Neural cell (in vitro differentiated cells): ENCODE measurements around the gene OTUB1. TPM values are rescaled to one million over a fixed set of nuclear protein-coding genes. Genes with fewer than 3 reads are reported as not detected.

Experiments
- H2AFZ ChIP-seq: fragments of 200-600, 300-800 bp; sonication (generic), shearing (Covaris generic); 2 replicates; pipeline ENCODE4 v1.6.0; 2014; ENCODE audit warnings: low read depth, mild to moderate bottlenecking, antibody characterized with exemption, low read length, moderate library complexity
- H3F3A ChIP-seq: fragments of 200-600 bp; shearing (Covaris generic); 2 replicates; pipeline ENCODE4 v1.6.1; 2016; ENCODE audit warnings: mild to moderate bottlenecking, moderate library complexity, mixed read lengths, antibody characterized with exemption, low read length; ENCODE audit not compliant: insufficient read depth, poor library complexity, severe bottlenecking
- H3K27ac ChIP-seq: fragments of 200-600, 300-800 bp; sonication (generic), shearing (Covaris generic); 2 replicates; pipeline ENCODE4 v1.5.1; 2014; ENCODE audit warnings: mild to moderate bottlenecking, low read length, moderate library complexity
- H3K27me3 ChIP-seq: fragments of 300-800, 200-600 bp; sonication (generic), shearing (Covaris generic); 2 replicates; pipeline ENCODE4 v1.6.0; 2014; ENCODE audit warnings: mild to moderate bottlenecking, low read depth, low read length, moderate library complexity; ENCODE audit not compliant: insufficient read depth
- H3K36me3 ChIP-seq: fragments of 300-800, 200-600 bp; sonication (generic), shearing (Covaris generic); 2 replicates; pipeline ENCODE4 v1.5.1; 2014; ENCODE audit warnings: mild to moderate bottlenecking, antibody characterized with exemption, low read length, moderate library complexity; ENCODE audit not compliant: insufficient read depth
- H3K4me2 ChIP-seq: fragments of 300-800, 200-600 bp; sonication (generic), shearing (Covaris generic); 2 replicates; pipeline ENCODE4 v1.6.0; 2014; ENCODE audit warnings: mild to moderate bottlenecking, low read length
- H3K4me3 ChIP-seq: fragments of 300-800, 200-600 bp; sonication (generic), shearing (Covaris generic); 2 replicates; pipeline ENCODE4 v1.5.1; 2014; ENCODE audit warnings: mild to moderate bottlenecking, low read length, moderate library complexity
- H3K79me2 ChIP-seq: fragments of 200-600 bp; shearing (Covaris generic); replicated peaks from 2 replicates; pipeline ENCODE4 v1.6.0; 2014; ENCODE audit warnings: mild to moderate bottlenecking, low read length, moderate library complexity; ENCODE audit not compliant: insufficient read depth
- H3K9ac ChIP-seq: fragments of 300-800, 200-600 bp; sonication (generic), shearing (Covaris generic); 2 replicates; pipeline ENCODE4 v1.6.1; 2016; ENCODE audit warnings: mild to moderate bottlenecking, low read length, mixed read lengths
- H3K9me2 ChIP-seq: fragments of 200-600 bp; shearing (Covaris generic); 2 replicates; pipeline ENCODE4 v1.6.1; 2016; ENCODE audit warnings: mild to moderate bottlenecking, low read length, mixed read lengths; ENCODE audit not compliant: insufficient read depth
- H3K9me3 ChIP-seq: fragments of 200-600, 300-800 bp; sonication (generic), shearing (Covaris generic); 2 replicates; pipeline ENCODE4 v1.6.1; 2016; ENCODE audit warnings: mild to moderate bottlenecking, mixed run types, low read length, moderate library complexity, mixed read lengths
- H4K20me1 ChIP-seq: fragments of 200-600 bp; shearing (Covaris generic); 2 replicates; pipeline ENCODE4 v1.6.1; 2016; ENCODE audit warnings: mild to moderate bottlenecking, mixed run types; ENCODE audit not compliant: insufficient read depth
- CTCF ChIP-seq: fragments of 450-650 bp; IDR thresholded peaks from 2 replicates; pipeline ENCODE4 v1.5.1; 2014; ENCODE audit warnings: antibody characterized with exemption, mild to moderate bottlenecking, moderate library complexity; ENCODE audit not compliant: poor library complexity, severe bottlenecking
- EP300 ChIP-seq: fragments of 450-650 bp; conservative IDR thresholded peaks from 2 replicates; pipeline ENCODE4 v1.6.1; 2014; ENCODE audit warnings: antibody characterized with exemption, mild to moderate bottlenecking, moderate library complexity; ENCODE audit not compliant: poor library complexity, severe bottlenecking
- EZH2 ChIP-seq: fragments of 200-600, 300-800 bp; shearing (Covaris generic), sonication (generic); IDR thresholded peaks from 2 replicates; pipeline ENCODE4 v1.6.1; 2014; ENCODE audit warnings: antibody characterized with exemption, low read length, borderline replicate concordance, mild to moderate bottlenecking; ENCODE audit not compliant: insufficient read depth, poor library complexity, severe bottlenecking
- MXI1 ChIP-seq: fragments of 450-650 bp; conservative IDR thresholded peaks from 2 replicates; pipeline ENCODE4 v1.6.1; 2014; ENCODE audit warnings: antibody characterized with exemption, mild to moderate bottlenecking; ENCODE audit not compliant: poor library complexity, severe bottlenecking
- POLR2AphosphoS5 ChIP-seq: IDR thresholded peaks from 2 replicates; pipeline ENCODE4 v1.6.1; 2012
- RAD21 ChIP-seq: fragments of 450-650 bp; conservative IDR thresholded peaks from 2 replicates; pipeline ENCODE4 v1.6.1; 2014; ENCODE audit warnings: antibody characterized with exemption, mild to moderate bottlenecking, moderate library complexity
- REST ChIP-seq: IDR thresholded peaks from 2 replicates; pipeline ENCODE4 v1.6.1; 2012; ENCODE audit warnings: borderline replicate concordance
- SMC3 ChIP-seq: fragments of 450-650 bp; conservative IDR thresholded peaks from 2 replicates; pipeline ENCODE4 v1.6.1; 2014; ENCODE audit warnings: antibody characterized with exemption, mild to moderate bottlenecking, moderate library complexity; ENCODE audit not compliant: poor library complexity
- TAF1 ChIP-seq: IDR thresholded peaks from 2 replicates; pipeline ENCODE4 v1.6.1; 2012; ENCODE audit warnings: low read depth
- polyA plus RNA-seq: library from polyadenylated mRNA; depleted of rRNA; stranded (reverse); fragments of >200 nt; gene quantifications from 2 replicates; pipeline ENCODE4 v1.2.3, GENCODE V29; 2014

The OTUB1 gene
- polyA plus RNA-seq, 1 donor from 2014 or later: 103 TPM

GRCh38 chr11:63951779-63952536 lies 34.3 kb upstream of the OTUB1 start:
- Histone ChIP-seq H3K4me3 (no peak overlapping the region), H4K20me1 (no peaks in the 10 kb centered on the region), H3K9ac (no peak overlapping the region), H3K36me3 (peaks cover 8% of the 10 kb centered on the region), H2AFZ (no peak overlapping the region), H3K27ac (no peak overlapping the region), H3K4me2 (no peak overlapping the region), H3K79me2 (no peaks in the 10 kb centered on the region), H3K9me3 (no peaks in the 10 kb centered on the region), H3K9me2 (no peaks in the 10 kb centered on the region), H3K27me3 (no peaks in the 10 kb centered on the region), H3F3A (no peaks in the 10 kb centered on the region)
- no peak for TF ChIP-seq EZH2
- no peak for TF ChIP-seq MXI1
- TF ChIP-seq SMC3: no peak

- no peaks in the 10 kb centered on the region for H3K9me3 ChIP-seq
- no peaks in the 10 kb centered on the region for H3K9me2 ChIP-seq
- H3K36me3 ChIP-seq: peaks cover 8% of the 10 kb centered on the region
Observed at GRCh38 chr11:63952570-63952969, 33.7 kb upstream of the OTUB1 start.

More at GRCh38 chr11:63952570-63952969, 33.7 kb upstream of the OTUB1 start:
- no peak overlapping the region for H3K4me2 ChIP-seq
- no peaks in the 10 kb centered on the region for H4K20me1 ChIP-seq
- TF ChIP-seq REST (no peak), TAF1 (no peak), MXI1 (no peak), CTCF (no peak), EZH2 (no peak), EP300 (no peak), RAD21 (no peak), POLR2AphosphoS5 (no peak), SMC3 (no peak)
- H3K79me2 ChIP-seq: no peaks in the 10 kb centered on the region
- H3K27me3 ChIP-seq: no peaks in the 10 kb centered on the region
- H3K27ac ChIP-seq: no peak overlapping the region
- no peaks in the 10 kb centered on the region for H3F3A ChIP-seq
- H3K9ac ChIP-seq: no peak overlapping the region
- H3K4me3 ChIP-seq: no peak overlapping the region
- H2AFZ ChIP-seq: no peak overlapping the region
